ENCODE results near the gene GRM7. TPM values are rescaled to one million over a fixed set of nuclear protein-coding genes. Genes with fewer than 3 reads are reported as not detected.

The GRM7 gene
- total and polyA plus RNA-seq, 2 donors (not counting 1 experiment from before 2014, with no cell fraction given), result not detected

GRCh38 chr3:7456386-7456785, 595.5 kb downstream of the GRM7 start:
- Histone ChIP-seq H3K4me1 (ENCODE audit: control insufficient read depth, extremely low read depth, insufficient read depth, low read length) (no peaks in the 10 kb centered on the region), H4K20me1 (ENCODE audit: control insufficient read depth, extremely low read depth, insufficient read depth, low read length) (no peaks in the 10 kb centered on the region), H3K4me2 (ENCODE audit: extremely low read depth, insufficient read depth, low read length) (no peak overlapping the region), H3K9me3 (ENCODE audit: control insufficient read depth, insufficient read depth, low read depth, low read length) (no peaks in the 10 kb centered on the region), H3K79me2 (ENCODE audit: control insufficient read depth, insufficient read depth, low read length) (no peaks in the 10 kb centered on the region), H3K36me3 (ENCODE audit: control insufficient read depth, insufficient read depth, low read length) (no peaks in the 10 kb centered on the region), H3K9ac (ENCODE audit: insufficient read depth, low read length) (no peak overlapping the region), H2AFZ (ENCODE audit: low read length) (no peak overlapping the region), H3K4me3 (replicated peaks in 1 of 4; ENCODE audit: control extremely low read depth in 1 of 4, insufficient read depth in 1 of 4, low read depth in 3 of 4, low read length in 4 of 4) (no peak overlapping the region), H3K27ac (ENCODE audit: insufficient read depth, low read length) (no peak overlapping the region), H3K27me3 (ENCODE audit: control insufficient read depth, insufficient read depth, low read length) (no peaks in the 10 kb centered on the region)
- TF ChIP-seq CTCF (conservative IDR thresholded peaks at IDR 0.05 in 1 of 2, IDR thresholded peaks at IDR 0.05 in 1 of 2; ENCODE audit: low read depth in 1 of 2, low read length in 2 of 2) (no peak), EZH2 (IDR thresholded peaks at IDR 0.05; ENCODE audit: low read length, missing control alignments) (no peak)
- DNase-seq (ENCODE audit: low read depth in 2 of 2), result no peak

- Histone ChIP-seq H3K9me3 (ENCODE audit: control insufficient read depth, insufficient read depth, low read depth, low read length) (no peaks in the 10 kb centered on the region), H3K27ac (ENCODE audit: insufficient read depth, low read length) (no peak overlapping the region), H3K4me2 (ENCODE audit: extremely low read depth, insufficient read depth, low read length) (no peak overlapping the region), H2AFZ (ENCODE audit: low read length) (no peak overlapping the region), H3K9ac (ENCODE audit: insufficient read depth, low read length) (no peak overlapping the region), H3K27me3 (ENCODE audit: control insufficient read depth, insufficient read depth, low read length) (no peaks in the 10 kb centered on the region), H3K36me3 (ENCODE audit: control insufficient read depth, insufficient read depth, low read length) (no peaks in the 10 kb centered on the region), H3K79me2 (ENCODE audit: control insufficient read depth, insufficient read depth, low read length) (no peaks in the 10 kb centered on the region), H4K20me1 (ENCODE audit: control insufficient read depth, extremely low read depth, insufficient read depth, low read length) (no peaks in the 10 kb centered on the region), H3K4me1 (ENCODE audit: control insufficient read depth, extremely low read depth, insufficient read depth, low read length) (no peaks in the 10 kb centered on the region), H3K4me3 (replicated peaks in 1 of 4; ENCODE audit: control extremely low read depth in 1 of 4, insufficient read depth in 1 of 4, low read depth in 3 of 4, low read length in 4 of 4) (no peak overlapping the region)
- TF ChIP-seq EZH2 (IDR thresholded peaks at IDR 0.05; ENCODE audit: low read length, missing control alignments), result no peak
- no peak for TF ChIP-seq CTCF (conservative IDR thresholded peaks at IDR 0.05 in 1 of 2, IDR thresholded peaks at IDR 0.05 in 1 of 2; ENCODE audit: low read depth in 1 of 2, low read length in 2 of 2)
- no peak for DNase-seq (ENCODE audit: low read depth in 2 of 2)
Observed at GRCh38 chr3:7461202-7461825, 600.4 kb downstream of the GRM7 start.

GRCh38 chr3:7469866-7470265, 609.0 kb downstream of the GRM7 start:
- no peak overlapping the region for H3K4me3 ChIP-seq (replicated peaks in 1 of 4; ENCODE audit: control extremely low read depth in 1 of 4, insufficient read depth in 1 of 4, low read depth in 3 of 4, low read length in 4 of 4)
- DNase-seq (ENCODE audit: low read depth in 2 of 2), result no peak
- H3K9ac ChIP-seq (ENCODE audit: insufficient read depth, low read length), result no peak overlapping the region
- no peak overlapping the region for H2AFZ ChIP-seq (ENCODE audit: low read length)
- H3K4me2 ChIP-seq (ENCODE audit: extremely low read depth, insufficient read depth, low read length), result no peak overlapping the region
- H3K36me3 ChIP-seq (ENCODE audit: control insufficient read depth, insufficient read depth, low read length), result no peaks in the 10 kb centered on the region
- no peak overlapping the region for H3K27ac ChIP-seq (ENCODE audit: insufficient read depth, low read length)
- H3K27me3 ChIP-seq (ENCODE audit: control insufficient read depth, insufficient read depth, low read length), result no peaks in the 10 kb centered on the region
- no peaks in the 10 kb centered on the region for H4K20me1 ChIP-seq (ENCODE audit: control insufficient read depth, extremely low read depth, insufficient read depth, low read length)
- H3K79me2 ChIP-seq (ENCODE audit: control insufficient read depth, insufficient read depth, low read length), result no peaks in the 10 kb centered on the region
- H3K4me1 ChIP-seq (ENCODE audit: control insufficient read depth, extremely low read depth, insufficient read depth, low read length), result no peaks in the 10 kb centered on the region
- H3K9me3 ChIP-seq (ENCODE audit: control insufficient read depth, insufficient read depth, low read depth, low read length), result no peaks in the 10 kb centered on the region
- TF ChIP-seq EZH2 (IDR thresholded peaks at IDR 0.05; ENCODE audit: low read length, missing control alignments) (no peak), CTCF (conservative IDR thresholded peaks at IDR 0.05 in 1 of 2, IDR thresholded peaks at IDR 0.05 in 1 of 2; ENCODE audit: low read depth in 1 of 2, low read length in 2 of 2) (no peak)
